Lung (tissue), 12 donors: ENCODE measurements around the gene GOLGA7B. TPM values are rescaled to one million over a fixed set of nuclear protein-coding genes. Genes with fewer than 3 reads are reported as not detected.
"Not testable (repeated sequence)": the region's sequence is repeated elsewhere in the genome, so short reads cannot be mapped to it uniquely, and the experiment has no call there.

Source experiments
- ATAC-seq: fragments of 200-7000 bp; cut with Tn5 transposase; one replicate; pipeline ENCODE4 v1.9.1; 2020; ENCODE audit warnings: moderate number of reproducible peaks; ENCODE audit not compliant: insufficient read depth, low FRiP score
- DNase-seq, 3 donors: peaks; one replicate each; pipeline ENCODE4 v3.0.0-alpha.2; 2013 to 2017
- H3K27ac ChIP-seq, 2 donors: one replicate each; pipeline ENCODE4 v1.5.1; 2013; ENCODE audit warnings: mild to moderate bottlenecking in 2 of 2, moderate library complexity in 2 of 2, control low read depth in 1 of 2, inconsistent platforms in 1 of 2, low read depth in 1 of 2, low read length in 1 of 2
- H3K27me3 ChIP-seq, 3 donors: one replicate each; pipeline ENCODE4 v1.5.1; 2013; ENCODE audit warnings: low read length in 2 of 3; ENCODE audit not compliant: control insufficient read depth in 3 of 3, insufficient read depth in 3 of 3
- H3K36me3 ChIP-seq, 4 donors: one replicate each; pipeline ENCODE4 v1.5.1; 2013; ENCODE audit warnings: low read length in 4 of 4, mild to moderate bottlenecking in 1 of 4, moderate library complexity in 1 of 4; ENCODE audit not compliant: control insufficient read depth in 4 of 4, insufficient read depth in 4 of 4
- H3K4me1 ChIP-seq, 5 donors: one replicate each; pipeline ENCODE4 v1.5.1; 2013; ENCODE audit warnings: low read length in 5 of 5, mild to moderate bottlenecking in 2 of 5, moderate library complexity in 1 of 5; ENCODE audit not compliant: control insufficient read depth in 5 of 5, insufficient read depth in 5 of 5
- H3K4me3 ChIP-seq: one replicate; pipeline ENCODE4 v1.5.1; 2013; ENCODE audit warnings: mild to moderate bottlenecking, control low read depth, moderate library complexity
- H3K9ac ChIP-seq, 2 donors: one replicate each; pipeline ENCODE4 v1.5.1; 2013; ENCODE audit warnings: low read length in 2 of 2, control low read depth in 1 of 2; ENCODE audit not compliant: insufficient read depth in 1 of 2
- H3K9me3 ChIP-seq, 4 donors: one replicate each; pipeline ENCODE4 v1.5.1; 2013; ENCODE audit warnings: low read length in 3 of 4, mild to moderate bottlenecking in 1 of 4, moderate library complexity in 1 of 4; ENCODE audit not compliant: control insufficient read depth in 4 of 4, insufficient read depth in 3 of 4
- CTCF ChIP-seq: IDR thresholded peaks from 2 replicates; pipeline ENCODE4 v1.5.1; 2012; ENCODE audit warnings: mild to moderate bottlenecking; ENCODE audit errors: control extremely low read depth, extremely low read depth
- WGBS, 2 donors: extraction: QIAGEN DNeasy Blood & Tissue Kit; methylation state at CpG; one replicate each; pipeline ENCODE4 v1.1.7; 2013; 5-methylcytosine and 5-hydroxymethylcytosine counted together
- polyA plus RNA-seq, 2 donors: library from polyadenylated mRNA; stranded (reverse); fragments of 200-250 nt; gene quantifications; one replicate each; pipeline ENCODE4 v1.2.1, GENCODE V29; 2013
- total RNA-seq, 2 donors: library from RNA; depleted of rRNA in 1 of 2; stranded (reverse); fragments of >200 nt in 1 of 2; gene quantifications; one replicate each; pipeline ENCODE4 v1.2.1, GENCODE V29; 2014 to 2021
- donor health status: control.
- donor health status: control.
- donor health status: Bipolar disorder and iron deficiency.
- donor health status: healthy.
- donor health status: DM: yes; HTN: yes; CAD: no.

GOLGA7B gene
- total and polyA plus RNA-seq, 4 donors = 0.23 to 1.2 (median 0.74) TPM

- 29 to 38% methylated on average over 2 of the region's 2 CpGs for WGBS, 2 donors
- no peak overlapping the region for H3K4me3 ChIP-seq
- no peak overlapping the region for H3K27ac ChIP-seq
- H3K9me3 ChIP-seq = no peaks in the 10 kb centered on the region
- peaks cover 0 to 3% (median 3%) of the 10 kb centered on the region in 3 donors for H3K27me3 ChIP-seq
- no peaks in the 10 kb centered on the region for H3K36me3 ChIP-seq
- DNase-seq (no peak), ATAC-seq (no peak)
- no peak for TF ChIP-seq CTCF
- no peak overlapping the region for H3K9ac ChIP-seq
- peaks cover 0 to 2% (median 0%) of the 10 kb centered on the region in 5 donors for H3K4me1 ChIP-seq
Measured at GRCh38 chr10:97843281-97843671, 6.4 kb upstream of the GOLGA7B start.

- H3K36me3 ChIP-seq, DNase-seq, H3K27me3 ChIP-seq, H3K4me1 ChIP-seq, ATAC-seq, H3K9ac ChIP-seq, H3K27ac ChIP-seq, H3K4me3 ChIP-seq, H3K9me3 ChIP-seq: not testable (repeated sequence)
- WGBS, 2 donors = 93 to 98% methylated on average over 1 of the region's 2 CpGs
Measured at GRCh38 chr10:97843972-97844371, 5.7 kb upstream of the GOLGA7B start.

- Histone ChIP-seq H3K4me3 (no peak overlapping the region), H3K36me3 (no peaks in the 10 kb centered on the region), H3K27ac (no peak overlapping the region), H3K4me1 (peaks cover 0 to 2% (median 0%) of the 10 kb centered on the region in 5 donors), H3K27me3 (peaks cover 0 to 10% (median 7%) of the 10 kb centered on the region in 3 donors), H3K9ac (no peak overlapping the region), H3K9me3 (no peaks in the 10 kb centered on the region)
- ATAC-seq = no peak
- DNase-seq = no peak
- 93 to 95% methylated on average over 3 of the region's 3 CpGs for WGBS, 2 donors
- no peak for TF ChIP-seq CTCF
Measured at GRCh38 chr10:97844678-97845077, 5.0 kb upstream of the GOLGA7B start.

- H3K36me3 ChIP-seq = no peaks in the 10 kb centered on the region
- TF ChIP-seq CTCF = no peak
- ATAC-seq = peak; percentile 55
- H3K27me3 ChIP-seq = peaks cover 0 to 37% (median 23%) of the 10 kb centered on the region in 3 donors
- no peak for DNase-seq
- peak overlapping the region; percentile 42 for H3K4me3 ChIP-seq
- WGBS, 2 donors = 4% methylated on average over 14 to 16 of the region's 16 CpGs
- no peaks in the 10 kb centered on the region for H3K9me3 ChIP-seq
- H3K27ac ChIP-seq = no peak overlapping the region
- peaks cover 0 to 6% (median 0%) of the 10 kb centered on the region in 5 donors for H3K4me1 ChIP-seq
- H3K9ac ChIP-seq = no peak overlapping the region
Measured at GRCh38 chr10:97849103-97849686, 448 bp upstream of the GOLGA7B start.
